Stimulated activated CD4-positive, alpha-beta T cell treated with anti-CD3 and anti-CD28 coated beads, Interleukin-4, amount 100 ng/mL, for 1 hour (primary cell): ENCODE data around the gene PTPN5.
"Not testable (repeated sequence)": the region's sequence is repeated elsewhere in the genome, so short reads cannot be mapped to it uniquely, and the experiment has no call there.

Experiments
- DNase-seq: peaks from one replicate; pipeline ENCODE4 v3.0.0-alpha.2; 2020

PTPN5 gene

DNA sequence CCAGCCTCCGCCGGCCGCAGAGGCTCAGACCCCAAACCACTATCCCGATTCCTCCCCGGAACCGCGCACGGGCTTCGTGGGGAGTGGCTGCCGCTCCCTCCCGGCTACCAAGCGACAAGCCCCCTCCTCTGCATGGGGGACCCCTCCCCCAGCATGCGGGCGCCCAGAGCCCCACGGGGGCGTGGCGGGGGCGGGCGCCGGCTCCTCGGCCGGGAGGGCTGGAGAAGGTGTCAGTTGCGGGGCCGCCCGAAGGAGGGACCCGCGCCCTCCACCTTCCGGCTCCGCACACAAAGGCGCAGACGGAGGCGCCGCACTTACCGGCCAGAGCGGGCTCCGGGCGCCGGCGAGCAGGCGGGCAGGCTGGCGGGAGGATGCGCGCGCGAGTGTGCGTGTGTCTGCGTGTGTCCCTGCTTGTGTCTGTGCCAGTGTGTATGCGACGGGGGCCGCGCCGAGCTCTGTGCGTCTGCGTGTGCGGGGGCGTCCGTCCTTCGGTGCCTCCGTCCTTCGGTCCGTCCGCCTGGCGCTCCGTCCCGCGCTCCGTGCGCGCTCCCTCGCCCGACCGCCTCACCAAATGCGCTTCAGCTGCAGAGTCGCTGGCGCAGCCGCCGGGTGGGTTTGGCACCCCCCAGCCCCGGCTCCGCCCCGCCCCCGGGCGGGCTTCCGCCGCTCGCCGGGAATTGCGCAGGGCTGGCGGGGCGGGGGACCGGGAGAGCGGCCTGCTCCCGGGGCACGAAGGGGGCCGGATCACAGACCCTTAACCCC lies at the start of gene PTPN5:
TSS of gene PTPN5 (minus strand) at position 592 of the 762 bp plus-strand sequence. CDS start 19,840 bp downstream, outside the sequence.
- DNase-seq = no peak

DNA sequence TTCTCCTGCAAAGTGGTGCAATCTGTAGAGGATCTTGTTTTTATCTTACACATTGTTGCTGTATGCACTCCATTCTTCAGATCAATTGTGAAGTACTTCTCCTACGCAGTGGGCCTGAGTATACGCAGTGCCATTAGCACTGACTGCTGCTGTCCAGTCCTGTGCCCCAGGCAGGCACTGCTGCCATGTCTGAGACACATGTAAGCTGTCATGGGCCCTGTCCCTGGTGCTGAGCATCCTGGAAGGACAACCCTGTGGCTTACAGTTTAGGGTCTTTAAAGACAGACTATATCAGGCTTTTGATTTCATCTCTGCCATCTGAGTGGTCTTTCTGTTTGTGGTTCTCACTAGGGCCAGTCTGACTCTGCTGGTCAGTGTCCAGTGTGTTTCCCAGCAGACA lies 44.8 kb upstream of the PTPN5 start:
- DNase-seq = no peak

DNA sequence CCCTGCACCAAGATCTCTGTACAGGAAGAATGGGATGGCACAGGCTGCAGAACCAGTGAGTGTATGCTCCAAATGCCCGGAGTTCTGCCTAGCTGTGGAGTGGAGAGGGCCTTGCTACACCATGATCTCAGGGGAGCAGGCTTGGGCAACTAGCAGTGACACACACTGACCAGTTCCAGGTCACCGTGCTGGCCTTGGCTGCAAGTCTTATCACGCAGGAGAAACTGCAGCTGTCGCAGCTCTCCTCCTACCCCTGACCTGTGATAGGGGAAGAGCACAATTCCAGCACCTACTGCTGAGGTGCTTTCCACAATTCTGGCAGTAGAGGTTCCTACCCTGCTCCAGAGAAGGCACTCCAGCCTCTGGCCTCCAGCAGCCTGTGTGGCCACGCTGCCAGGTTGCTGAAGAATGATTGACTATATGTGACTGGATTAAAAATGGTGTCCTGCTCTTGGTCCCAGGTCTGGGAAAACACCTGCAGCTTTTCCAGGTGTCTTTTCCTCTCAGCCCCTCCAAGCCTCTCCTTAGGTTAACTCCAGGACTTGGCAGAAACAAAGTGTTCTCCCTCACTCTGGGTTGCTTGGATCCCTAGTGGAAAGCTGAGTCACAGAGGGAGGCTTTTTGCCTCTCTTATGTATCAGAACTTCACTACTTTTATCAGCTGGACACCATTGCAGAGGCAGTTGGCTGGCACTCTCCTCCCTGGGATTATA lies 43.3 kb upstream of the PTPN5 start:
- no peak for DNase-seq

DNA sequence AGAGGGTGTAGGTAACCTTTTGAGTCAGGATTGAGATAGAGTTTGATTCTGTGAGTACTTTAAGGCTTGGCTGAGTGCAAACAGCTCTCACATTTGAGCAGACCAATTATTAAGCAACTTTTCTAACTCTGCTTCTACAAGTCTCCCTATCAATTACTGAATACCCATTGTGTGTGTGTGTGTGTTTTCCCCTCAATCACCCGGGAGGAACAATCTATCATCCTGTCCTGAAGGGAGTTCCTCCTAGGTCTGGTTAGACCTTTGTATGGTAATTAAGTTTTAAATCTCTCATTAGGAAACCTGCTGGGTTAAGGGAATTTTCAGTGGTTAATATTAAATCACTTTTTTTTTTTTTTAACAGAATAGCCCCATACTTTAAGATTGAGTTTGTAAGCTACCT lies 28.6 kb upstream of the PTPN5 start:
- DNase-seq = not testable (repeated sequence)

DNA sequence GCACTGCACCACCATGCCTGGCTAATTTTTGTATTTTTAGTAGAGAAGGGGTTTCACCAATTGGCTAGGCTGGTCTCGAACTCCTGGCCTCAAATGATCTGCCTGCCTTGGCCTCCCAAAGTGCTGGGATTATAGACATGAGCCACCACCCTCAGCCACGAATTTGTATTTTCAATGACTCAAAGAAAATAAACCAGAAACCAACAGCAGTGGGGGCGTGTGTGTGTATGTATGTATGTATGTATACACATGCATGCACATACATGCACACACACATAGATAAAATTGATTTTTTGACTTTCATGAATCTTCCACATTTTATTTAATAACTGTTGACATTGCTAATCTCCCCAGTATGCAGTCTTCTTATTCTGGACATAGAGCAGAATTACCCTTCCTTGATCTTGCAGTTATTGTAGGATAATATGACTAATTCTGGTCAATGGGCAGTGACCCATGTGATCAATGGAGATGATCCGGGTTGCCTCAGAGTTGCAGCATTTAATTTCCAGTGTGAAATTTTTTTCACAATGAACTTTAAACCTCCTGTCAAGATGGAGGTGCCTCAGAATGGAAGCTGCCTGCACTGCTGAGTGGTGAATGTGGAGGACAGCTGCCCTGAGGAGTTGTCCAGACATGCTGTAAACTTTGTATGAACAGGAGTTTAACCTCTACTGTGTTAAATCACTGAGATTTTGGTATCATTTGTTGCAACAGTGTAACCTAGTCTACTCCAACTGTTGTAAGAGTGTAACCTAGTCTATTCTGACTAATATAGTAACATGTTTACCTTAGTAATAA lies 12.8 kb upstream of the PTPN5 start:
- no peak for DNase-seq

DNA sequence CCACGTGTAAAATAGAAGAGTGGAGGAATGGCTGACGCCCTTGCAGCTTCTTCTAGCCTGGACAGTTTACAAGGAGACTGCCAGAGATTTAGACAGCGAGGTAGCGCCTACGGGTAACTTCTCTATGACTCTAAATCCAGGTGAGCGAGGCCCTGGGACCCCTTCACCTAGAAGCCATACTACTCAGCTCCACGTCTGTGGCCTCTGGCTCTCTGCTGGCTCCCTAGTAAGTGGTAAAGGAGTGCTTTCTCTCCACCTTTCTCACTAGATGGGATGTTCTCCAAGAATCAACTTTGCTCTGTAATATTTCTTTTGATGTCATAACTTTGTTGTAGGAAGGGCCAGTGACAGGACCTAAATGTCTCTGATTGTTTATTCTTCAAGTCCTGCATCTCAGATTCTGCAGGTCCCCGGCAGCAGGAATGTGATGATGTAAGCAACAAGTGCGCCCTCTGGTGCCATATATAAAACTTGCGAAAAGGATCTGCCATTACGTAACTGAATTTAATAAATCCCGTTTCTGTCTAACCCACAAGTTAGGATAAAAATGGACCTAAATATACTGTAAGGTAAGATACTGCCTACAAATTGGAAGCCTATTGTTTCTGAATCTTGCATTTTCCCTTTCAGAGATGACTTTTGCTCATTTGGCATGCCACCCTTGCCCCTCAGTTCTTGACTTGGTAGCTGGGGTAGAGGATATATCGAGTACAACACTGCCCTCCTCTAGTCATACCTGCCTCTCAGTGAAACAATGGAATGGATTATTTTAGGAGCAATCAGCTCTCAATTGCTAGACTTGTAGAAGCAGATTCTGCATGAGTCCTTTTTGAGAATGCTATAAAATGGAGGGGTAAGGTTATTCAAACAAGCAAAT lies 11.0 kb upstream of the PTPN5 start:
- DNase-seq = peak; percentile 10

DNA sequence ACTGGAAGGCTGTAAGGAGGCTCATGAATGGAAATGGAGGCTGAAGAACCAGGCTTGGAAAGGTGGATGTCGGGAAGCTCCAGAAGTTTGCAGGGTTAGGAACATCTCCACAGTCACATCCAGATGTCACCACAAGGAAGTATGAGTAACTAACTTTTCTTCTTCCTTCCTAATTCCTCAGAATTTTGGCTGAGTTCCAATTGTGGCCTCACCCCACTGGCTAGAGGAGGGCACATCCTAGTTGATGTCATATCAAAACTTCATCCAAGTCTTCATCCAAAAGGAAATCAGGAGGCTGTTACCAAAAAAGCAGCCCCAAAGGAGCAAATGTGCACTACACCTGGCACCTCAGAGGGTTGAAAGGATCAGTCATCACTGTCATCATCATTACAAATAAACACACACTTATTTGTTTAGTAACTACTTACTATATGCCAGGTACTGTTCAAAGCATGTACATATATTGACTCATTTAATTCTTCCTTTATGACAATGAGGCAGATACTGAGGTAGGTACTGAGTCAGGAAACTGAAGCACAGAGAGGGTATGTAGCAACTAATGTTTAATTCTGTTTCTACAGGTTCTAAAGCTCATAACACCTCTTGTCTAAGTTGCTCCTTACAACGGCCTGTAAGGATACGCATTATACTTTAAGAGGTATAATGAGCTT lies 7.3 kb upstream of the PTPN5 start:
- DNase-seq = no peak

DNA sequence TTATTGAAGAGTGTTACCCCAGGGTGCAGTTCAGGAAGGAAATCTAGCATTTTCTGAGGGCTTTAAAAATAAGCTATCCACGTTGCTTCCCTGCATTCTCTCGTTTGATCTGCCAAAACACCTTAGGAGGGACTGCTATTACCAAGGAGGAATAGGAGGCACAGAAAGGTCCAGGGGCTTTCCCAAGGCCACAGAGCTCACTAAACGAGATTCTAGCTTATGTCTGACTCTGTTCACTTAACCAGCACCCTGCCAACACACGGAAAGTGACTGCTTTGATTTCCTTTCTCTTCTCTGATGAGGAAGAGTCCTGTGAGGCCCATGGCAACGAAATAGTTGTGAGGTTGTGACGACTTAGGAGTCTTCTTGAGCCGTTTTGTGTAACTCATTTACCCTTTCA lies 3.4 kb upstream of the PTPN5 start:
- DNase-seq = no peak

DNA sequence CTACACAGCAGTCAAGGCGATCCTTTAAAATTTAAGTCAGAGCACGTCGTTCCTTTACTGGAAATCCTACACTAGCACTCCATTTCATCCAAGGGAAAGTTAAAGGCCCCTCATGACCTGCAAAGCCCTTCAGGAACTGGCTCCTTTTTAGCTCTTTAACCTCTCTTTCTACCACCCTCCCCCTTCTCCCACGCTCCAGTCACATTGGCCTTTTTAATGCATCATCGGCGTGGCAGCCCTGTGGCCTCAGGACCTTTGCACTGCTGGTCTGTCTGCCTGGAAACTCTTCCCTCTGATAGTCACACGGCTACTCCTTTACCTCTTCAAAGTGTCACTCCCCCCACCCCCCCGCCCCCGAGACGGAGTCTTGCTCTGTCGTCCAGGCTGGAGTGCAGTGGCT lies 1.2 kb upstream of the PTPN5 start:
- DNase-seq = no peak

DNA sequence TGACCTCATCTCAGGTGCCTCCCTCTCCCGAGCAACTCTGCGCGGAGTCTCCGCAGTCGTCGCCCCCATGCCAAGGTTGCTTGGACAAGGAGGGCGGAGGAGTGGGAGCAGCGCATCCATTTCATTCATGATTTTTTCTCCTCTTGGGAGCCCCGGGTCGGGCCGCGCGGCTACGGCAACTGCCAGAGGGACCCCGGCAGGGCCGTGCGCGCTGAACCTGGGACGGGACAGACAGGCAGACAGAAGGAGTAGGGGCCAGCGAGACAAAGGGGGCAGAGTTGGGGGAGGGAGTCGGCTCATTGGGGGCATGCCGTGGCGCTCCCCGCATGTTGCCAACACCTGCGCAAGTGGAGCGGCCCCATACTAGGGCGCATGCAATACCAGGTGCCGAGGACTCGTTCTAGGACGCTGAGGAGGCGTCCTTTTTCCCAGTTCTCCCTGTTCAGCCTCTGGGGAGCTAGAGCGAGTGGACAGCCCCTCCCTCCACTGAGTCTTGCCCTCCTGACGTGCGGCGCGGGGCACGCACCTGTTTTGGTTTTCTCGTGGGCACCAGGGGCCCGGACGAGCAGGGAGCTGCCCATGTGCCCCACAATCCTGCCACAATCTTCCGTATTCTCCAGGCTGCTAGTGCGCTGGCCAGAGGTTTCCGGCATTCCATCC lies 501 bp upstream of the PTPN5 start:
- no peak for DNase-seq

DNA sequence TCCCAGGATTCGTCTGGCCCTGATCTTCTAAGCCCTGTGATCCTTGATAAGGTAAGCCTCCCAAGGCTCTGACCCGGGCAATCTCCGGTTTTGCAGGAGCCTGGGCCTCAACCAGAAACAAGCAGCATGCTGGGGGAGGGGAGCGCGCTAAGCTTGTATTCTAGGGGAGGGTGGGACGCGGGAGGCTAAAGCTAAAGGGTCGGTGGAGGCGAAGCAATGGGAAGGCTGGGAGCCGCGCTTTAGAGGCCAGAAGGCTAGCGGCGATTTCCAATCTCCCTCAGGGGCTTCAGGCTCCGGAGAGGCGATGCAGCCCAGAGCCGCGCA lies 753 bp downstream of the PTPN5 start:
- no peak for DNase-seq

DNA sequence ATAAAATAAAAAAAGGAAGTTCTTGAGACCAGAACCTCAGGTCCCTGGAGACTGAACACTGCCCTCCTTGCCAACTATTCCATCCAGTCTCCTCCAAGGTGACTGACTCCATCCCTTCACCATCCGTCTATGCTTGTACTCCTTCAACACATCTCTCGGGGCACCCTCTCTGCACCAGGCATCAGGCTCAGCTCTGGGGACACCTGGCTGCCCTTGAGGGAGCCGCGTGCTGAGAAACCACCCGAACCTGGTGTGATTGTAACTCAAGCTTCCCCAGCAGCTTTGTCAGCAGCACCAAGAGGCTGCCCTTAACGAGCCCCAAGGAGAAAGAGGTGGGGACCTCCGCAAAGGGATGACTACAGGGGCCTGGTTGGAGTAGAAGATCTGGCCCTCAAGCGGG lies 1.7 kb downstream of the PTPN5 start:
- DNase-seq = no peak

DNA sequence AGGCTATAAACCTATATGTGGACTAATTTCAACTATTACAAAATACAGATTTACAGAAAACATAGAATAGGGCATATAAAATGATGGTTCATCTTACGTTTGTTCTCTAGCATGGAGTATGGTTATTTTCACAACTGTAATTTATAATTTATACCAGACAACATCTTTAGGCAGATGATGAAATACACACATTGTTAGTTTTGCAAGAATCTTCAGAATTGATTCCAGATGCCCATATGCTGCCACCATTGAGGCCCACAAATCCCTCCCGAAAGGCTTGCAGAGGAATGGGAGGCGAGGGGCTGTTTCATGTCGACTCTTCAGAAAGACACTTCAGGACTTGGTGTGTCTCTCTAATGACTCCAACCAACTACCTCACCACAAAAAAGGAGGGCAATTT lies 6.2 kb downstream of the PTPN5 start:
- no peak for DNase-seq

DNA sequence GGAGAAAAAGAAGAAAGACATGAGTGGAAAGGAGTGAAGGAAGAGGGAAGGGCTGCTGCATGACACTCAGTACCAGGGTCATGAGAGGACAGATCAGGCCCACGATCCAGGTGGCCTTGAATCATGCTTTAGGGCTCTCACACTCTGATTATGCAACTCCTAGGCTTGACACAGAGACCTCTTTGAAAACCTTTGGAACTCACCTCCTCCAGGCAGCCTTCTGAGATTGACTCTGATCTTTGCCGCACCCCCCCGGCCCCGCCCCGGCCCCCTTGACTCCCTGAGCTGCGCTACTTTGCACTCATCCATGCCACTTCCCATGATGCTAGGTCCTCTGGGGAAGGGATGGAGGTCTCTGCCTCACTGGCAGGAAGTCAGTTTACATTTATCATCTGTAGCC lies 10.7 kb downstream of the PTPN5 start:
- DNase-seq = no peak

DNA sequence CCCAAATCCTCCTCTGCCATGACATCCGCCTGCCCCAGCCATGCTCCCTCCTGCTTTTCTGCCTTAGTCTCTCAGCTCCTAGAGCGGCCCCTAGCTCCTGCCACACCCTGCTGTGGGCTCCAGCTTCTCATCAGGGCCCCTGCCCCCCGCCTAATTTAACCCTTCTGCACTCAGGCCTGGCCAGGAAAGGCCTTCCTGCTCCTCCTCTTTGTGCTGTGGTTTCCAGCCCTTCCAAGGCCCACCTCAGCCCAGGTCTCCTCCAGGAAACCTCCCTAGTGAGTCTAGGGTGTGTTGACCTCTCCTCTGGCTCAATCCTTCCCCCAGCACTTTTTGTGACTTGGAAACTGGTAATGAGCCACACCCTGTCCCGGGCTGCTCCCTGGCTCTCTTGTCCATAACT lies 11.3 kb downstream of the PTPN5 start:
- DNase-seq = no peak

DNA sequence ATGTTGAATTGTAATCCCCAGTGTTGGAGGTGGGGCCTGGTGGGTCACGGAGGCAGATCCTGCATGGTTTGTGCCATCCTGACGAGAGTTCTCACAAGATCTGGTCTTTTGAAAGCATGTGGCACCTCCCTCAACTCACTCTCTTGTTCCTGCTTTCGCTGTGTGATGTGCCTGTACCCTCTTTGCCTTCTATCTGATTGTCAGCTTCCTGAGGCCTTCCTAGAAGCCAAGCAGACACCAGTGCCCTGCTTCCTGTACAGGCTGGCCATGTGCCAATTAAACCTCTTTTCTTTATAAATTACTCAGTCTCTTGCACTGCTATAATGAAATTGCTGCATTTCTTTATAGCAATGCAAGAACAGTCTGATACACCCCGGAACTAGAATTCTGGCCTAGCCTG lies 13.1 kb downstream of the PTPN5 start:
- no peak for DNase-seq

DNA sequence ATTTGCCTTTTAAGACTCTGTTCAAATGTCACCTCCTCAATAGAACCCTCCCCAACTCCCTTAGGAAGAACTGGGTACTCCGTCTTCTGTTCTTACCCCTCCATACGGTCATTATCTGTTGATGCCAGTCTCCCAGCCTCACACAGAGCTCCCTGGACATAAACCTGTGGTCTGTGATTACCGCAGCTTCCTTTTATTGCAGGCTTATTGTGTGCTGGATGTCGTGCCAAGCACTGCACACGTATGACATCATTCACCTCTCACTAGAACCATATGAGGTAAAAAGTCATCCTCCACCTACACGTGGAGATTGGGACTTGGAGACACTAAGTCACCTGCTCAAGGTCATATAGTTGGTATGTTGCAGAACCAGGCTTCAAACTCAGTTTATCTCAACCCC lies 15.3 kb downstream of the PTPN5 start:
- DNase-seq = no peak

DNA sequence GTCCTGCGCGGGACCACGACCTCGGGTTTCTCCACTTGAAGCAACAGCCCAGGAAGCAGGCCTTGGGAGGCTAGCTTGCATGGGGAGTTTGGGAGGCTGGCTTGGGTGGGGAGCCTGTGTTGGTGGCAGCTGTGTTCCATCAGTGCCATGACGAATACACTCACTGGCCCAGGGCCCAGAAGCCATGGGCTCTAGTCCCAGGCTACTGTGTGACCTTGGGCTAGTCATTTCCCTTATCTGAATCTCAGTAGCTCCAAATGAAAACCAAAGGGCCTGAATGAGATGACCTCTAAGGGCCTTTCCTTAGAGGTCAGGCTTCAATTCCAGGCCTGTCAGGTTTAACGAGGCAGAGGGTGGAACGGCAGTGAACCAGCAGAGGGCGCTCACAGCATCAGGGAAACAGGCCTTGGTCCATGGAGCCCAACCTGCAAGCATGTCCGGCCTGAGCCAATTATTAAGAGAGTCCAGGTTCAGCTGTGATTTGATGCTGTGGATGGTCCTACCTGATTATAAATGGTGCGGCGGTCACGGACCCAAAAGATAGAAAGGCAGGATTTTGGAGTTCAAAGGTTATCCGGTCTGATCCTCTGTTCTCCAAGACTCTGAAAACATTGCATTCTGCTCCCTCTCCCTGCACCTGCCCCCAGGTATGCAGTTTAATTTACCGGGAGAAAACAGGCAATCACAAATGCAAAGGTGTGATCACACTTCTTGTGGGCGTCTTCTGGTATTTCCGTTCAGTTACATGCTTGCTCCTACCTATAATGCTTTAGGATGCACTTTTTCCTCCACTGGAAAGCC lies 15.9 kb downstream of the PTPN5 start:
- peak; percentile 59 for DNase-seq

DNA sequence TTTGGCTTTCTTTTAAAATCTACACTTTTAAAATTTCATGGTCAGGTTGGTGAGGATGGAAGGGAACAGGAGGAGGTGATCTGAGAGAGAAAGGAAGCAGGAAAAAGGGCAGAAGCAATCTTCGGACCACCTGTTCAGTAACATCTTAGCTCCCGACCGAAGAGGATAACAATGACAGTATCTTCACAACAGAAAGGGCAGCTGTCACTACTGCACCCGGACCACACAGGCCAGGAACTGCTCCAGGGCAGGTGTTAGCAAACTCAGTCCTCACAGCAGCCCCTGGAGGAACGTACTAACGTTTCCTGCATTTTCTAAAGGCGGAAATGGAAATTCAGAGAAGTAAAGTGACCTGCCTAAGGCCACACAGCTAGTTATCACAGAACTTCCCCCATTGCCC lies 16.8 kb downstream of the PTPN5 start:
- DNase-seq = no peak

DNA sequence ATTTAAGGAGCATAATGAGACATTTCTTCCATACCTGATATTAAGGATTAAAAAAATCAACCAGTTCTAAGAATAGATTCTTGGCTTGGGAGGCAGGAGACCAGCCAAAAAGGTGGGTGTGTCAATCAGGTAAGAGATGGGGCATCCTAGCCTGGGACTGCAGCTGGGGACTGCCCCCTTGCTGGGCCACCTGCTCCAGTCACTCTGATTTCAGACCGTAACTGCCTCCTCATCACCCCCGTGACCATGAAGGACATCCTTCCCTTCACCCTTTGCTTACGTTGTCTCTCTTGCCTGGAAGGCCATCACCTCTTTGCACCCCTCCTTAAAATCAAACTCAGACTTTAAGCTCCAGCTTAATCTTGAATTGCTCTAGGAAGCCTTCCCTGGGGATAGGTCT lies 17.9 kb downstream of the PTPN5 start:
- no peak for DNase-seq

DNA sequence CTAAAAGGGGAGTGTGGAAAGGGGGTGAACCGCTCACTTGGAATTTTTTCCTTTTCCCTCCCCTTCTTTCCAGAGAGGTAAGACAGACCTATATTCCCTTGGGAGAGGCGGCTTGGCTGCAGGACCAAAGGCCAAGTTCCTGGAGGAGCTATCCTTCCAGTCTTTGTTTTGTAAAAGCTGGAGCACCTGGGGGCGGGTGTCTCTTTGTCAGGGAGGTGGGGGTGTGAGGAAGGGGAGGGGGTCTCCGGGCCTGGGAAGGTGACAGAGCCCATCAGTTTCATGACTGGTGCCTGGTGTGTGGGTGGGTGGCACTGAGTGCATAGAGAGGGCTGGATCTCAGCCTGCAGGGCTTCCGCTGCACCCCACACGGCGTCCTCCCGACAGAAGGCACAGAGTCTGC lies 18.5 kb downstream of the PTPN5 start:
- no peak for DNase-seq
